ENCODE measurements around the gene SHROOM4. TPM values are rescaled to one million over a fixed set of nuclear protein-coding genes. Genes with fewer than 3 reads are reported as not detected.
A peak's percentile ranks its signal among the peaks of the same experiment; 100 is the strongest.

Gene SHROOM4
- total RNA-seq, 2 donors from 2014 or later: 1.6 to 2.6 TPM

DNA sequence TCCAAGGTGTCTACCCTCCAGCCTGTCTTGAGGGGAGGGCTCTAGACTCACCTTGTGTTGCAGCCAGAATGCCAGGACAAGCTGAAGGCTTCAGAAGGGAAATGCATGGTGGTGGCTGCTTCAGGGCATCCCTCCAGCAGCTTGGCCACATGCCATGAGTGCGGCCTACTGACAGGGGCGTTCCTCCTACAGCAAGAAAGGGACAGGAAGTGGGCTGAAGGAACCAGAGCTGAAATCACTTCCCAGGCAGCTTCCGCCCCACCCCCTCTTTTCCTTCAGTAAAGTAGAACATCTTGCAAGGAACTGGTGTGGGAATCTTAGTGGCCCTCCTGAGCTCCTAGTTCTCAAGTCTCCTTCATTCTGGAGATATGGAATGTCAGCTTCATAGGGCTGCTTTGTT is 175.9 kb downstream of the SHROOM4 start:
- DNase-seq (peak in 1 of 4 donors; percentile 26), ATAC-seq (no peak)
- H3K27me3 ChIP-seq: no peaks in the 10 kb centered on the region
- no peak overlapping the region for H3K27ac ChIP-seq
- TF ChIP-seq, protein P1, sequence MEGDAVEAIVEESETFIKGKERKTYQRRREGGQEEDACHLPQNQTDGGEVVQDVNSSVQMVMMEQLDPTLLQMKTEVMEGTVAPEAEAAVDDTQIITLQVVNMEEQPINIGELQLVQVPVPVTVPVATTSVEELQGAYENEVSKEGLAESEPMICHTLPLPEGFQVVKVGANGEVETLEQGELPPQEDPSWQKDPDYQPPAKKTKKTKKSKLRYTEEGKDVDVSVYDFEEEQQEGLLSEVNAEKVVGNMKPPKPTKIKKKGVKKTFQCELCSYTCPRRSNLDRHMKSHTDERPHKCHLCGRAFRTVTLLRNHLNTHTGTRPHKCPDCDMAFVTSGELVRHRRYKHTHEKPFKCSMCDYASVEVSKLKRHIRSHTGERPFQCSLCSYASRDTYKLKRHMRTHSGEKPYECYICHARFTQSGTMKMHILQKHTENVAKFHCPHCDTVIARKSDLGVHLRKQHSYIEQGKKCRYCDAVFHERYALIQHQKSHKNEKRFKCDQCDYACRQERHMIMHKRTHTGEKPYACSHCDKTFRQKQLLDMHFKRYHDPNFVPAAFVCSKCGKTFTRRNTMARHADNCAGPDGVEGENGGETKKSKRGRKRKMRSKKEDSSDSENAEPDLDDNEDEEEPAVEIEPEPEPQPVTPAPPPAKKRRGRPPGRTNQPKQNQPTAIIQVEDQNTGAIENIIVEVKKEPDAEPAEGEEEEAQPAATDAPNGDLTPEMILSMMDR (IDR thresholded peaks at IDR 0.05): no peak
- no peak for TF ChIP-seq POLR2A (IDR thresholded peaks at IDR 0.05)
- no peak overlapping the region for H3K4me3 ChIP-seq
- intact Hi-C loops (cut with DNase I): no loop called here
- no peaks in the 10 kb centered on the region for H3K4me1 ChIP-seq
- no peaks in the 10 kb centered on the region for H3K36me3 ChIP-seq (replicated peaks in 1 of 2; ENCODE audit: insufficient read depth in 1 of 2, low read depth in 2 of 2)
- H3K9me3 ChIP-seq: no peaks in the 10 kb centered on the region
- WGBS, 2 donors: 53 to 60% methylated on average over 1 to 2 of the region's 3 CpGs

DNA sequence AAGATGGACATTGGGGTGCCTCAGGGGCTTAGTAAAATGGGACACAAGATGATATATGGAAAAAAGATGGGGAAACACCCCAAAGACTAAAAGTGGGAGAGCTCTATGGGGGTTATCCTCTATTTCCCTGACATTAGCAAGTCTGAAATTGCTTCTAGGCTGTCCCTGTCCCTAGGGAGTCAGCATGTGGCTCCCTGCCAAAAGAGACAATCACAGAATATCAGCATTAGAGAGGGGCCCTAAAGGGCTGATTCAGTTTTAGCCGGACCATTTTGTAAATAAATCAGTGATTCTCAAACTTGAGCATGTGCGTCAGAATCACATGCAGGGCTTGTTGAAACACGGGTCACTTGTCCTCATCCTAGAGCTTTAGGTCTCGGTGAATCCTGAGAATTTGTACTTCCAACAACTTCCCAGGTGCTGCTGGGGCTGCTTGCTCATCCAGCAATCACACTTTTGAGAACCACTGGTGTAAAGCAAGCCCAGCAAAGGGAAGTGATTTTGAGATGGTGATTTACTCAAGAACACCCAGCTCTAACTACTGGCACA is 178.1 kb downstream of the SHROOM4 start:
- no peak for TF ChIP-seq POLR2A (IDR thresholded peaks at IDR 0.05)
- TF ChIP-seq, protein P1 (IDR thresholded peaks at IDR 0.05): no peak
- Histone ChIP-seq H3K9me3 (no peaks in the 10 kb centered on the region), H3K4me1 (no peaks in the 10 kb centered on the region), H3K36me3 (replicated peaks in 1 of 2; ENCODE audit: insufficient read depth in 1 of 2, low read depth in 2 of 2) (no peaks in the 10 kb centered on the region), H3K27ac (no peak overlapping the region), H3K27me3 (no peaks in the 10 kb centered on the region), H3K4me3 (no peak overlapping the region)
- no peak for DNase-seq
- ATAC-seq: no peak
- intact Hi-C loops (cut with DNase I): no loop called here
- WGBS, 2 donors: 30 to 86% methylated on average over 2 to 4 of the region's 4 CpGs

DNA sequence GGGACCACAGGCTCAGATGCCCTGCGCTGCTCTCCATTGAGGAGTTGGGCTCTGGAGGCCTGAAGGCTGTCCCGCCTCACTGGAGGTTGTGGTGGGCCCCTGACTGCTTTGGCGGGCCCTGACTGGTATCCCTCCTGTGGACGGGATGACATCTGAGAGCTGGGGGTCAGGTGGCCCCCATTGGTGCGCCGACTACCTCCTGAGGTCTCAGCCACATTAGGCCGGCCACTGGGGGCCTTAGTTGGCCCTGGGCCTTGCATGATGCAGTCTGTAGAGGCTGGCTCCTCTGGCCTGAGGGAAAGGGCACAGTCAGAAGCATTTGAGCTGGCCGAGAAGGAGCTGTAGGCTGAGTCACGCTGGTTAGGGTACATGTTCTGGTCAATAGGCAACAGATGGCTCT is 178.8 kb downstream of the SHROOM4 start:
- intact Hi-C loops (cut with DNase I): no loop called here
- H3K4me1 ChIP-seq: no peaks in the 10 kb centered on the region
- no peaks in the 10 kb centered on the region for H3K36me3 ChIP-seq (replicated peaks in 1 of 2; ENCODE audit: insufficient read depth in 1 of 2, low read depth in 2 of 2)
- H3K4me3 ChIP-seq: no peak overlapping the region
- 80 to 100% methylated on average over 1 to 2 of the region's 9 CpGs for WGBS, 2 donors
- no peaks in the 10 kb centered on the region for H3K9me3 ChIP-seq
- ATAC-seq: no peak
- no peak overlapping the region for H3K27ac ChIP-seq
- DNase-seq: no peak
- no peak for TF ChIP-seq POLR2A (IDR thresholded peaks at IDR 0.05)
- TF ChIP-seq, protein P1 (IDR thresholded peaks at IDR 0.05): no peak
- no peaks in the 10 kb centered on the region for H3K27me3 ChIP-seq

DNA sequence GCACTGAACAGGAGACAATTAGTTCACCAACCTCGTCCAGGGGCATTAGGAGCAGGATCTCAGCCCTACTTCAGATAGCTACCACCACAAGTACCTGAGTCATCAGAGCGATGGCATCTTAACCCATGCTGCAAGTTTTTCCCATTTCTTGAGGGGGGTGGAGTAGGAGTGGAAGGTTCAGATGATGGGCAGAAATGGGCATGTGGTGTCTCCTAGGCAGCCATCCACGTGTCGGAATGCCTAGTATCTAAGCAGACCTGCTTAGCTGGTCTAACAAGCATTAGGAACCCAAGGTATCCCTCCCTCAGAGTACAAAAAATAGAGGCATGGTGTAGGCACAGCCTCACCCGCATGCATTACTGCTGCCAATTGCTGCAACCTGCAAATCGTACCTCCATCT is 184.2 kb downstream of the SHROOM4 start:
- no peak overlapping the region for H3K4me3 ChIP-seq
- H3K9me3 ChIP-seq: no peaks in the 10 kb centered on the region
- ATAC-seq (no peak), DNase-seq (no peak)
- H3K27ac ChIP-seq: no peak overlapping the region
- H3K36me3 ChIP-seq (replicated peaks in 1 of 2; ENCODE audit: insufficient read depth in 1 of 2, low read depth in 2 of 2): no peaks in the 10 kb centered on the region
- no peaks in the 10 kb centered on the region for H3K27me3 ChIP-seq
- WGBS, 2 donors: 51 to 68% methylated on average over 4 to 6 of the region's 6 CpGs
- TF ChIP-seq POLR2A (IDR thresholded peaks at IDR 0.05): no peak
- TF ChIP-seq, protein P1 (IDR thresholded peaks at IDR 0.05): no peak
- intact Hi-C loops (cut with DNase I): no loop called here
- no peaks in the 10 kb centered on the region for H3K4me1 ChIP-seq

DNA sequence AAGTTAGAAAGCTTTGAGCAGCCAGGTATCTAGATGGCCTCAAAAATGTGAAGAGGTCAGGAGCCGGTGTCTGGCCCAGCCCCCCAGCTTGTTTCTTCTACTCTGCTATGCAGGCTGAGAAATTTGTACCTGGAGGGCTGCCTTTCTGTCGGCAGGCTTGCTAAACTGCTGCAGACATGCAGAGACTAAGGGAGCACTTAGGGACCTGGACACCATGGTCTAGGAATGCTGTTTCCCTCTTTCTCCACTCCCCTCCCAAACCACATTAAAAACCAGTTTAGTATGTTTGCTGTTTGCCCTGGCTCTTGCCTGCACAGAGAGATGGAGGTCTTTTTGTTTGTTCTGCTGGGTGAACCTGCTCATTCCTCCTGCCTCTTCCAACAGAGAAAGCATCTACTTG is 186.3 kb downstream of the SHROOM4 start:
- Histone ChIP-seq H3K4me1 (no peaks in the 10 kb centered on the region), H3K27ac (no peak overlapping the region), H3K4me3 (no peak overlapping the region), H3K9me3 (no peaks in the 10 kb centered on the region), H3K27me3 (no peaks in the 10 kb centered on the region), H3K36me3 (replicated peaks in 1 of 2; ENCODE audit: insufficient read depth in 1 of 2, low read depth in 2 of 2) (no peaks in the 10 kb centered on the region)
- TF ChIP-seq, protein P1 (IDR thresholded peaks at IDR 0.05): no peak
- no peak for TF ChIP-seq POLR2A (IDR thresholded peaks at IDR 0.05)
- intact Hi-C loops (cut with DNase I): no loop called here
- WGBS, 2 donors: 38 to 43% methylated on average over 1 to 2 of the region's 2 CpGs
- no peak for ATAC-seq
- DNase-seq: no peak

All from body of pancreas (tissue), 4 donors.